Measurements from ENCODE around the gene LDB1.

Gene LDB1

GRCh38 chr10:102140913-102141540 lies 20.9 kb upstream of the LDB1 start:
- Histone ChIP-seq H4K8ac (ENCODE audit: low read depth, low read length) (no peak overlapping the region), H3K79me2 (ENCODE audit: control insufficient read depth, insufficient read depth, low read length) (peaks cover 63% of the 10 kb centered on the region), H3K27me3 (ENCODE audit: insufficient read depth, low read length, poor library complexity) (no peaks in the 10 kb centered on the region), H3K9ac (ENCODE audit: low read length) (no peak overlapping the region), H2BK120ac (ENCODE audit: low read depth, low read length) (no peak overlapping the region), H4K5ac (ENCODE audit: low read length) (no peak overlapping the region), H3K23ac (ENCODE audit: low read length) (no peak overlapping the region), H3K18ac (ENCODE audit: low read length) (no peak overlapping the region), H3K27ac (ENCODE audit: low read depth, low read length) (no peak overlapping the region), H2AK5ac (ENCODE audit: low read length) (no peak overlapping the region), H3K4ac (ENCODE audit: low read depth, low read length) (no peak overlapping the region), H3K79me1 (ENCODE audit: low read length) (peaks cover 40% of the 10 kb centered on the region), H3K56ac (ENCODE audit: low read length) (no peak overlapping the region), H2BK15ac (replicated peaks; ENCODE audit: low read depth) (no peak overlapping the region), H3K4me1 (ENCODE audit: control insufficient read depth, low read depth, low read length) (no peaks in the 10 kb centered on the region), H3K4me3 (ENCODE audit: low read length) (no peak overlapping the region), H2BK5ac (ENCODE audit: low read length) (no peak overlapping the region), H3K36me3 (ENCODE audit: control insufficient read depth, insufficient read depth, low read length) (peaks cover 44% of the 10 kb centered on the region), H3K4me2 (ENCODE audit: low read length) (no peak overlapping the region)
- DNase-seq, result no peak
- WGBS (ENCODE audit: extremely low coverage, insufficient coverage, low lambda C conversion rate), result no CpG with 5 or more reads among the region's 5 CpGs

- Histone ChIP-seq H2BK5ac (ENCODE audit: low read length) (no peak overlapping the region), H2BK120ac (ENCODE audit: low read depth, low read length) (no peak overlapping the region), H3K79me2 (ENCODE audit: control insufficient read depth, insufficient read depth, low read length) (peaks cover 71% of the 10 kb centered on the region), H3K4me1 (ENCODE audit: control insufficient read depth, low read depth, low read length) (no peaks in the 10 kb centered on the region), H4K5ac (ENCODE audit: low read length) (no peak overlapping the region), H3K18ac (ENCODE audit: low read length) (no peak overlapping the region), H3K4me3 (ENCODE audit: low read length) (no peak overlapping the region), H3K79me1 (ENCODE audit: low read length) (peaks cover 40% of the 10 kb centered on the region), H3K23ac (ENCODE audit: low read length) (no peak overlapping the region), H3K4ac (ENCODE audit: low read depth, low read length) (no peak overlapping the region), H3K4me2 (ENCODE audit: low read length) (no peak overlapping the region), H3K36me3 (ENCODE audit: control insufficient read depth, insufficient read depth, low read length) (peaks cover 44% of the 10 kb centered on the region), H3K56ac (ENCODE audit: low read length) (no peak overlapping the region), H2BK15ac (replicated peaks; ENCODE audit: low read depth) (no peak overlapping the region), H3K27ac (ENCODE audit: low read depth, low read length) (no peak overlapping the region), H4K8ac (ENCODE audit: low read depth, low read length) (no peak overlapping the region), H3K9ac (ENCODE audit: low read length) (no peak overlapping the region), H2AK5ac (ENCODE audit: low read length) (no peak overlapping the region), H3K27me3 (ENCODE audit: insufficient read depth, low read length, poor library complexity) (no peaks in the 10 kb centered on the region)
- no CpG with 5 or more reads among the region's 4 CpGs for WGBS (ENCODE audit: extremely low coverage, insufficient coverage, low lambda C conversion rate)
- no peak for DNase-seq
These were observed 20.1 kb upstream of the LDB1 start for GRCh38 chr10:102140218-102140617.

GRCh38 chr10:102139281-102140110 lies 19.3 kb upstream of the LDB1 start:
- no peak overlapping the region for H3K4me2 ChIP-seq (ENCODE audit: low read length)
- no peak overlapping the region for H3K9ac ChIP-seq (ENCODE audit: low read length)
- H3K56ac ChIP-seq (ENCODE audit: low read length), result no peak overlapping the region
- WGBS (ENCODE audit: extremely low coverage, insufficient coverage, low lambda C conversion rate), result no CpG with 5 or more reads among the region's 15 CpGs
- H3K79me2 ChIP-seq (ENCODE audit: control insufficient read depth, insufficient read depth, low read length), result peaks cover 78% of the 10 kb centered on the region
- no peaks in the 10 kb centered on the region for H3K27me3 ChIP-seq (ENCODE audit: insufficient read depth, low read length, poor library complexity)
- no peak overlapping the region for H2AK5ac ChIP-seq (ENCODE audit: low read length)
- H4K8ac ChIP-seq (ENCODE audit: low read depth, low read length), result no peak overlapping the region
- H3K23ac ChIP-seq (ENCODE audit: low read length), result no peak overlapping the region
- no peaks in the 10 kb centered on the region for H3K4me1 ChIP-seq (ENCODE audit: control insufficient read depth, low read depth, low read length)
- no peak overlapping the region for H2BK120ac ChIP-seq (ENCODE audit: low read depth, low read length)
- DNase-seq, result no peak
- H4K5ac ChIP-seq (ENCODE audit: low read length), result no peak overlapping the region
- H2BK15ac ChIP-seq (replicated peaks; ENCODE audit: low read depth), result no peak overlapping the region
- no peak overlapping the region for H2BK5ac ChIP-seq (ENCODE audit: low read length)
- H3K36me3 ChIP-seq (ENCODE audit: control insufficient read depth, insufficient read depth, low read length), result peaks cover 41% of the 10 kb centered on the region
- H3K4ac ChIP-seq (ENCODE audit: low read depth, low read length), result no peak overlapping the region
- H3K4me3 ChIP-seq (ENCODE audit: low read length), result no peak overlapping the region
- H3K18ac ChIP-seq (ENCODE audit: low read length), result no peak overlapping the region
- no peak overlapping the region for H3K27ac ChIP-seq (ENCODE audit: low read depth, low read length)
- peaks cover 38% of the 10 kb centered on the region for H3K79me1 ChIP-seq (ENCODE audit: low read length)

- H3K23ac ChIP-seq (ENCODE audit: low read length), result no peak overlapping the region
- H3K4ac ChIP-seq (ENCODE audit: low read depth, low read length), result no peak overlapping the region
- no peak overlapping the region for H4K5ac ChIP-seq (ENCODE audit: low read length)
- no peak overlapping the region for H2BK15ac ChIP-seq (replicated peaks; ENCODE audit: low read depth)
- H2BK120ac ChIP-seq (ENCODE audit: low read depth, low read length), result no peak overlapping the region
- H3K79me2 ChIP-seq (ENCODE audit: control insufficient read depth, insufficient read depth, low read length), result peaks cover 81% of the 10 kb centered on the region
- H2AK5ac ChIP-seq (ENCODE audit: low read length), result no peak overlapping the region
- H4K8ac ChIP-seq (ENCODE audit: low read depth, low read length), result no peak overlapping the region
- WGBS (ENCODE audit: extremely low coverage, insufficient coverage, low lambda C conversion rate), result no CpG with 5 or more reads among the region's 7 CpGs
- H3K9ac ChIP-seq (ENCODE audit: low read length), result no peak overlapping the region
- H3K18ac ChIP-seq (ENCODE audit: low read length), result no peak overlapping the region
- peaks cover 25% of the 10 kb centered on the region for H3K36me3 ChIP-seq (ENCODE audit: control insufficient read depth, insufficient read depth, low read length)
- no peak overlapping the region for H2BK5ac ChIP-seq (ENCODE audit: low read length)
- H3K27ac ChIP-seq (ENCODE audit: low read depth, low read length), result no peak overlapping the region
- peaks cover 22% of the 10 kb centered on the region for H3K79me1 ChIP-seq (ENCODE audit: low read length)
- no peak overlapping the region for H3K56ac ChIP-seq (ENCODE audit: low read length)
- no peak for DNase-seq
- no peak overlapping the region for H3K4me3 ChIP-seq (ENCODE audit: low read length)
- H3K4me2 ChIP-seq (ENCODE audit: low read length), result no peak overlapping the region
- H3K4me1 ChIP-seq (ENCODE audit: control insufficient read depth, low read depth, low read length), result no peaks in the 10 kb centered on the region
- H3K27me3 ChIP-seq (ENCODE audit: insufficient read depth, low read length, poor library complexity), result no peaks in the 10 kb centered on the region
These were observed 15.9 kb upstream of the LDB1 start for GRCh38 chr10:102135956-102136526.

- Histone ChIP-seq H3K56ac (ENCODE audit: low read length) (peak overlapping the region; percentile 98), H3K27ac (ENCODE audit: low read depth, low read length) (no peak overlapping the region), H3K36me3 (ENCODE audit: control insufficient read depth, insufficient read depth, low read length) (peaks cover 11% of the 10 kb centered on the region), H2BK5ac (ENCODE audit: low read length) (no peak overlapping the region), H2AK5ac (ENCODE audit: low read length) (no peak overlapping the region), H2BK120ac (ENCODE audit: low read depth, low read length) (no peak overlapping the region), H3K79me2 (ENCODE audit: control insufficient read depth, insufficient read depth, low read length) (peaks cover 64% of the 10 kb centered on the region), H2BK15ac (replicated peaks; ENCODE audit: low read depth) (no peak overlapping the region), H3K4me2 (ENCODE audit: low read length) (peak overlapping the region; percentile 91), H3K18ac (ENCODE audit: low read length) (no peak overlapping the region), H3K79me1 (ENCODE audit: low read length) (peaks cover 10% of the 10 kb centered on the region), H3K4me3 (ENCODE audit: low read length) (peak overlapping the region; percentile 58), H3K4me1 (ENCODE audit: control insufficient read depth, low read depth, low read length) (no peaks in the 10 kb centered on the region), H3K27me3 (ENCODE audit: insufficient read depth, low read length, poor library complexity) (no peaks in the 10 kb centered on the region), H4K5ac (ENCODE audit: low read length) (no peak overlapping the region), H4K8ac (ENCODE audit: low read depth, low read length) (no peak overlapping the region), H3K9ac (ENCODE audit: low read length) (peak overlapping the region; percentile 85), H3K4ac (ENCODE audit: low read depth, low read length) (no peak overlapping the region), H3K23ac (ENCODE audit: low read length) (no peak overlapping the region)
- no CpG with 5 or more reads among the region's 2 CpGs for WGBS (ENCODE audit: extremely low coverage, insufficient coverage, low lambda C conversion rate)
- no peak for DNase-seq
These were observed 14.2 kb upstream of the LDB1 start for GRCh38 chr10:102134416-102134815.

Measured in mesendoderm (in vitro differentiated cells).